ENCODE results near the gene UBE3C. TPM values are rescaled to one million over a fixed set of nuclear protein-coding genes. Genes with fewer than 3 reads are reported as not detected.

UBE3C gene
- polyA plus RNA-seq, 1 donor from 2014 or later = 39.0 TPM

- Histone ChIP-seq H3F3A (ENCODE audit: insufficient read depth, low read length, poor library complexity, severe bottlenecking) (no peaks in the 10 kb centered on the region), H4K20me1 (ENCODE audit: insufficient read depth) (no peaks in the 10 kb centered on the region), H3K27ac (ENCODE audit: low read length) (no peak overlapping the region), H2AFZ (ENCODE audit: low read depth, low read length) (no peak overlapping the region), H3K27me3 (ENCODE audit: insufficient read depth, low read depth, low read length) (no peaks in the 10 kb centered on the region), H3K9me3 (ENCODE audit: low read length) (no peaks in the 10 kb centered on the region), H3K79me2 (replicated peaks; ENCODE audit: insufficient read depth, low read length) (no peaks in the 10 kb centered on the region), H3K9ac (ENCODE audit: low read length) (no peak overlapping the region), H3K4me2 (ENCODE audit: low read length) (no peak overlapping the region), H3K9me2 (ENCODE audit: insufficient read depth, low read length) (no peaks in the 10 kb centered on the region), H3K36me3 (ENCODE audit: insufficient read depth, low read length) (peaks cover 19% of the 10 kb centered on the region), H3K4me3 (ENCODE audit: low read length) (no peak overlapping the region)
- TF ChIP-seq MXI1 (conservative IDR thresholded peaks at IDR 0.05; ENCODE audit: poor library complexity, severe bottlenecking) = no peak
- TF ChIP-seq EP300 (conservative IDR thresholded peaks at IDR 0.05; ENCODE audit: poor library complexity, severe bottlenecking) = no peak
- TF ChIP-seq EZH2 (IDR thresholded peaks at IDR 0.05; ENCODE audit: borderline replicate concordance, insufficient read depth, low read length, poor library complexity, severe bottlenecking) = no peak
- no peak for TF ChIP-seq CTCF (IDR thresholded peaks at IDR 0.05; ENCODE audit: poor library complexity, severe bottlenecking)
Measured at GRCh38 chr7:157205438-157205837, 66.7 kb downstream of the UBE3C start.

- no peaks in the 10 kb centered on the region for H3K9me2 ChIP-seq (ENCODE audit: insufficient read depth, low read length)
- peaks cover 13% of the 10 kb centered on the region for H3K36me3 ChIP-seq (ENCODE audit: insufficient read depth, low read length)
- no peak overlapping the region for H3K27ac ChIP-seq (ENCODE audit: low read length)
- no peaks in the 10 kb centered on the region for H3K27me3 ChIP-seq (ENCODE audit: insufficient read depth, low read depth, low read length)
- no peaks in the 10 kb centered on the region for H3K9me3 ChIP-seq (ENCODE audit: low read length)
- no peaks in the 10 kb centered on the region for H3F3A ChIP-seq (ENCODE audit: insufficient read depth, low read length, poor library complexity, severe bottlenecking)
- H3K4me2 ChIP-seq (ENCODE audit: low read length) = no peak overlapping the region
- no peak overlapping the region for H3K9ac ChIP-seq (ENCODE audit: low read length)
- no peak for TF ChIP-seq TAF1 (IDR thresholded peaks at IDR 0.05; ENCODE audit: low read depth)
- no peak for TF ChIP-seq POLR2AphosphoS5 (IDR thresholded peaks at IDR 0.05)
- TF ChIP-seq MXI1 (conservative IDR thresholded peaks at IDR 0.05; ENCODE audit: poor library complexity, severe bottlenecking) = no peak
- TF ChIP-seq REST (IDR thresholded peaks at IDR 0.05; ENCODE audit: borderline replicate concordance) = no peak
- no peak for TF ChIP-seq EZH2 (IDR thresholded peaks at IDR 0.05; ENCODE audit: borderline replicate concordance, insufficient read depth, low read length, poor library complexity, severe bottlenecking)
- TF ChIP-seq CTCF (IDR thresholded peaks at IDR 0.05; ENCODE audit: poor library complexity, severe bottlenecking) = no peak
- H3K79me2 ChIP-seq (replicated peaks; ENCODE audit: insufficient read depth, low read length) = no peaks in the 10 kb centered on the region
- H2AFZ ChIP-seq (ENCODE audit: low read depth, low read length) = no peak overlapping the region
- no peak overlapping the region for H3K4me3 ChIP-seq (ENCODE audit: low read length)
- H4K20me1 ChIP-seq (ENCODE audit: insufficient read depth) = no peaks in the 10 kb centered on the region
Measured at GRCh38 chr7:157208571-157209413, 70.1 kb downstream of the UBE3C start.

Data from neural cell (in vitro differentiated cells).